GM12801 (cell line): Measurements from ENCODE around the gene C19orf18.

Experiments
- CTCF ChIP-seq: IDR thresholded peaks from one replicate; pipeline ENCODE4 v1.5.1; 2011; ENCODE audit warnings: control low read depth; ENCODE audit not compliant: insufficient read length; ENCODE audit errors: extremely low read depth

The C19orf18 gene

DNA sequence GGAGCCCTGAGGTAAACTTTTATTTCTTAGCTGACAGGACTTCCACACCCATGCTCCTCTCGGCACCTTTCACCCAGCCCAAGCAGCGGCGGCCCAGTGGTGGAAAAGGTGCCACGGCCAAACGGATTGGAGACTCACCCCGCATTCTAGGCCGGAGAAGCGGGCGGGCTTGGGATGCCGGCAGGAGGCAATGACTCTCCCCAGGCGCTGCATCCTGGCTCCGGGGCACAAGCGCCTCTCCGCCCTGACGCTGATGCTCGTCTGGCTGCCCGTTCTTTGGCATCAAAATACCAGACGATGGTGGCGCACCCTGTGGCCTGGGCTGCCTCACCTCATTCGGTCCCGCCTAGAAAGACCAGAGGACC is 34.9 kb upstream of the C19orf18 start:
- TF ChIP-seq CTCF = no peak

- no peak for TF ChIP-seq CTCF
Observed at GRCh38 chr19:58007285-58007684, 33.0 kb upstream of the C19orf18 start.

GRCh38 chr19:58003174-58003828 is 29.0 kb upstream of the C19orf18 start:
- no peak for TF ChIP-seq CTCF

DNA sequence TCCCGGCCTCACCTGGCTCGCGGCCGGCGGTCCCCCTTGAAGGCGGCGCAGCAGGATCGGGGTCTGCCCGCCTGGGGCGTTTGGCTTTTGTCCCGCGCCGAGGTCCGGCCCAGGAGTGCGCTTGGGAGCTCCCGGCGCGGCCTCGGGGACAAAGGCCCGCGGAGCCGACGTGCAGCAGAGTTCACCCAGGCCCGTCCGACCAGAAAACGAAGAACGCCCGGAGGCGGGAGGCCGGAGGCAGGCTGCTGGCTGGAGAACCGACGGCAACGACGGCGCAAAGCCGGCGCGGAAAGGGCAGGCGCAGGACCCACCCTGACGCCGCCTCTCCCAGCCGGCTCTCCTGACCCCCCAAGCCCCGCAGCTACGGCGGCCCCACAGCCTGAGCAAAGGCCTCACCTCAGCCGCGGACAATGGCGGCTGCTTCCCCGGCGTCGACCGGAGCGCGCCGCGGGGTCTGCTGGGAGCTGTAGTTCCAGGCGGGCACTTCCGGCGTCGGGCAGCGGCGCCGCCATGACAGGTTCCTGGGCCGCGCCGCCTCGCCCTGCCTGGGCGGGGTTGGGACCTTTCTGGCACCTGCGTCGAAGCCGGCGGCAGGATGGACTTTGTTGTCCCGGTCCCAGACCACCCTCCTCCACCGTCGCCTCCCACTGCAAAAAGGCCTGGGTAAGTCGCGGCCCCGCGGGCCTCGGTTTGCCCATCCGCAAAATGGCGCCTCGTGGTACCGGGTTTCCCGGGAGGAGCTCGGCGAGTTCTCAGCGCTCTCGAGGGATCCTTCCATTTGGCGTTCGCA is 28.2 kb upstream of the C19orf18 start, which contains the start of gene ZNF606:
Gene ZNF606, minus strand, starts transcription at position 437 of the 790 bp plus-strand sequence. CDS start 1,501 bp downstream, outside the sequence.
- TF ChIP-seq CTCF = no peak

GRCh38 chr19:58001895-58002369 is 27.6 kb upstream of the C19orf18 start:
- no peak for TF ChIP-seq CTCF

DNA sequence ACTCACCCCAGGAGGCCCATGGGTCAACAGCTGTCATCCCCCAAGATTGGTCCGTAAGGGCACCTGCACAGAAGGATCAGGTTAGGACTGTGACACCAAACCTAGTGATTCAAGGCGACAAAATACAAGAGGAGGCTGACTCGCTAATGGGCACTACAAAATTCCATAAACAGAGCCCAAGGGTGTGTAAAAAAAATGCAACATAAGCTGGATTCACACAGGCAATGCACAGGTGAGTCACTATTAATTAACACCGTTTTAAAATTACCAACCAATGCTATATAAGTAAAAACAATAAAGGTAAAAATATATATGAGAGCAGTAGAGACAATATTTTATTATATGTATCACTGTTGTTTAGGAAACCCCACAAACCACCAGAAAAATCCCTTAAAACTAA is 26.3 kb upstream of the C19orf18 start:
- TF ChIP-seq CTCF = no peak

GRCh38 chr19:57992841-57993240 is 18.5 kb upstream of the C19orf18 start:
- TF ChIP-seq CTCF = no peak
